HG02938 (cell line): ENCODE data around the gene E2F7.
"Not testable (repeated sequence)": the region's sequence is repeated elsewhere in the genome, so short reads cannot be mapped to it uniquely, and the experiment has no call there.

Source experiments
- ATAC-seq: cut with Tn5 transposase; IDR thresholded peaks from one replicate; pipeline ENCODE4 v1.9.1; 2021; ENCODE audit warnings: mild to moderate bottlenecking, moderate library complexity; ENCODE audit not compliant: unreplicated experiment

Gene E2F7

GRCh38 chr12:77065361-77066204 lies at the start of gene E2F7:
Gene E2F7, minus strand, starts transcription at chr12:77065569. Its CDS starts 934 bp downstream, at chr12:77064635.
- ATAC-seq, result peak; percentile 59

DNA sequence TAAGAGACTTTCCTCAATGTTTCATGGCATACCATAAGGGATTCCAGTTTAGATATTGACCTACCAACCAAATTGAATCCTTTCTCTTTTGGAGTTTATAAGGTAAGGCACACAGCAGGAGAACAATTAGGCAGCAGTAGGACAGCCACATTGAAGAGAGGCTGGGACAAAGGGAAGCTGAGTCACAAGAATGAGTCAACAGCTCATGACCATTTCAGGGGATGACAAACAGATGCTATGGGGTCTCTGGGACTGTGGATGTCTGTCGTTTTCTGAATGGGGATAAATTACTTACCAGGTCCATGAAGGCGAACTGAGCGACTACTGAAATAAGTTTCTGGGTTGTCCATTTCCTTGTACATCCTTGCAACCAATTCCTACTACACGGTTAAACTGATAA lies 48.6 kb upstream of the E2F7 start:
- ATAC-seq, result no peak

- no peak for ATAC-seq
These were observed 43.3 kb upstream of the E2F7 start for GRCh38 chr12:77108707-77109106.

GRCh38 chr12:77107121-77107520 lies 41.8 kb upstream of the E2F7 start:
- ATAC-seq, result no peak

- ATAC-seq, result no peak
These were observed 39.4 kb upstream of the E2F7 start for GRCh38 chr12:77104792-77105191.

DNA sequence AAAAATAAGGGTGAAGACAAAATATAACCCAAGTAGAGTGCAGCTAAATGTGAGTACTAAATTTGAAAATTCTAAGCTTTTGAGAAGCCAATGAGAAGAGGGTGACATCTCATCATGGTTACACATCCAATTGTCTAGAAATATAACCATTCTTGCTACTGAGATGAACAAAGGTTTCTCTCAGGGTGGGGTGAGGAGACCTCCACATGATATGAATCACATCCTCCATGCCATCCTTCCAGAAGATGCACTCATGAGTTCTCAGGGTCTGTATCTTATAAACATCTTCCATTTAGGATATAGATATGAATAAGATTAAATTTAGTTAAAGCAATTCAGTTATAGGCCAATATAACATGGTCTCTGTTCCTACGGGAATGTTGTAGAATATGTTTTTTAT lies 38.9 kb upstream of the E2F7 start:
- ATAC-seq, result no peak

GRCh38 chr12:77102691-77103090 lies 37.3 kb upstream of the E2F7 start:
- no peak for ATAC-seq

DNA sequence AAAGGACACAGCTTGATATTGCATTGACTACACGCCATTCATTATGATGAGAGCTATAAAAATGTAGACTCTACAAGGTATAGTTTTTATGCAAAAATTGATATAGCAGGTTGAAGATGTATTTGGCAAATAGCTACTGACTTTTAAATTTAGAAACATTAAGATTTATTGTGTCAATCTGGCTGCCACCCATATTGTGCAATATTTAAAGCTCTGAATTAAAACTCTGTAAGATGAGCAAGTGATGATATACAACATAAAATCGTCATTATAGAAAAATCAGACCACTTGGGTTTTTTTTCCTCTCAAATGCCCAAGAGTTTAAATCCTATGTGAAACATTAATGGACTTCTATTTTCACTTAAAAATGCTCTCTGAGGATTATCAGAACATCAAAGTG lies 36.8 kb upstream of the E2F7 start:
- ATAC-seq, result no peak

DNA sequence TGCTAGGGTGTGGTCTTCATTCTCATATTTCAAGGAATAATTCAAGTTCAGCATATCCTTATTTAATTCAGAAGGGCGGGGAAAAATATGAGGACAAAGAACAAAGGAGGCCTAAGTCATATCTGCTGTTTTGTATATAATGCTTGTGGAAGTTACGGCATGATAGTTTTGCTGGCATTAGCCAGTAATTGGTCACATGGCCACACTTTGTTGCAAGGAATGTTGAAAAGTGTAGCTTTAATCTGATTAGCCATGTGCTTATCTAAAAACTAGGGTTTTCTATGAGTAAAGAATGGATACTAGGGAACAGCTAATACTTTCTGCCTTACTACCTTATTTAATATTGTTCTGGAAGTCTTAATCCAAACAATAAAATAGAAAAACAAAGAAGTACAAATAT lies 34.4 kb upstream of the E2F7 start:
- no peak for ATAC-seq

DNA sequence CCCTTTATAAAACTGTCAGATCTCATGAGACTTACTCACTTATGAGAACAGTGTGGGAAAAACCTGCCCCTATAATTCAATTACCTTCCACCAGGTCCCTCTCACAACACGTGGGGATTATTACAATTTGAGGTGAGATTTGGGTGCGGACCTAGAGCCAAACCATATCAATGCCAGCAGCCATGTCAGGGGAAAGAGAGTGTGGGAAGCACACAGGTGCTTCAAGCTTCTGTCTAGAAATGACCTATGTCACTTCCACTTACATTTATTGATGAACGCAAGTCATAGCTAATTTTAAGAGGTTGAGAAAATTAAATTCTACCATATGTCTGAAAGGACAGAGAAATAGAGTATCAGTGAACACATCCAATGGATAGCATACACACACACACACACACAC lies 32.5 kb upstream of the E2F7 start:
- no peak for ATAC-seq

- not testable (repeated sequence) for ATAC-seq
These were observed 26.9 kb upstream of the E2F7 start for GRCh38 chr12:77092227-77092626.

GRCh38 chr12:77089686-77090220 lies 24.4 kb upstream of the E2F7 start:
- no peak for ATAC-seq

DNA sequence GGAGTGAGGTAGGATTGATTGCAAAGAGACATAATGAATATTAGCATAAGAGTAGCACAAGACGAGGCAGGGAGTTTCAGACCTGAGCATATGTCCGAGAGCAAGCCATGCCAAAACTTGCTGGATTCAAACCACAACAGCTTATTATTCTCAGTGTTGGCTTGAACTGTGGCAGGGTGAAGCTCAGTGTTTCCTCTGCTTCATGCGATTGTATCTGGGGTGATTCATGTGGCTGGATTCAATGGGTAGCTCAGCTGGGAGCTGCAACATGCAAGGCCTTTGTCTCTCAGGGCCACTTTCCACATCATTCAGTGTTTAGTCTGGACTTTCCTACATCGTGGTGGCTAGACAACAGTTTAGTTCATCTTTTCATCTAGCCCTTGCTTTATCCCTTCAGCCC lies 22.1 kb upstream of the E2F7 start:
- ATAC-seq, result no peak

DNA sequence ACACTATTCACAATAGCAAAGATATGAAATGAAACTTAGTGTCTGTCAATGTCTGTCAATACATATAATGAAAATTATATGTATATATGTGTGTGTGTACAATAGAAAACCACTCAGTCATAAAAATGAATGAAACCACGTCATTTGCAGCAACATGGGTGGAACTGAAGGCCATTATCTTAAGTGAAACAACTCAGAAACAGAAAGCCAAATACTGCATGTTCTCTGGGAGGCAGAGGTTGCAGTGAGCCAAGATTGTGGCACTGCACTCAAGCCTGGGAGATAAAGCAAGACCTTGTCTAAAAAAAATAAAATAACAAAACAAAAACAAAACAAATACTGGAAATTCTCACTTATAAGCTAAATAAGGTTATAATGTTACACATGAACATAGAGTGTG lies 16.7 kb upstream of the E2F7 start:
- no peak for ATAC-seq

GRCh38 chr12:77079631-77080030 lies 14.3 kb upstream of the E2F7 start:
- no peak for ATAC-seq

DNA sequence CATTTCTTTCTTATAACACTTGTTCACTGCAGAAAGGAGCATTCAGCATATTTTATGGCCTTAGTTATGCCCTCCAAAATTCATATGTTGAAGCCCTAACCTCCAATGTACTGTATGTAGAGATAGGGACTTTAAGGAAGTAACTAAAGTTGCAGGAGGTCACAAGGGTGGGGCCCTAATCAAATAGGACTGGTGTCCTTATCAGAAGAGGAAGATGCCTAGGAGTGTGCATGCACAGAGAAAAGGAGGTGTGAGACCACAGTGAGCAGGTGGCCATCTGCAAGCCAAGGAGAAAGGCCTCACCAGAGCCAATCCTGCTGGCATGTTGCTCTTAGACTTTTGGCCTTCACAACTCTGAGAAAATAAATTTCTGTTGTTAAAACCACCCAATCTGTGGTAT lies 12.9 kb upstream of the E2F7 start:
- no peak for ATAC-seq

- no peak for ATAC-seq
These were observed 11.5 kb upstream of the E2F7 start for GRCh38 chr12:77076886-77077285.

DNA sequence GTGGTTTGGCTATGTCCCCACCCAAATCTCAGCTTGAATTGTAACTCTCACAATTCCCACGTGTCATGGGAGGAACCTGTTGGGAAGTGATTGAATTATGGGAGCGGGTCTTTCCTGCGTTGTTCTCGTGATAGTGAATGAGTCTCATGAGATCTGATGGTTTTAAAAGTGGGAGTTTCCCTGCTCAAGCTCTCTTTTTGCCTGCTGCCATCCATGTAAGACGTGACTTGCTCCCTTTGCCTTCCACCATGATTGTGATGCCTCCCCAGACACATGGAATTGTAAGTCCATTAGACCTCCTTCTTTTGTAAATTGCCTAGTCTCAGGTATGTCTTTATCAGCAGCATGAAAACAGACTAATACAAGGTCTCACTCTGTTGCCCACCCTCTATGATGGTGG lies 8.5 kb upstream of the E2F7 start:
- not testable (repeated sequence) for ATAC-seq

GRCh38 chr12:77072833-77073495 lies 7.6 kb upstream of the E2F7 start:
- no peak for ATAC-seq

DNA sequence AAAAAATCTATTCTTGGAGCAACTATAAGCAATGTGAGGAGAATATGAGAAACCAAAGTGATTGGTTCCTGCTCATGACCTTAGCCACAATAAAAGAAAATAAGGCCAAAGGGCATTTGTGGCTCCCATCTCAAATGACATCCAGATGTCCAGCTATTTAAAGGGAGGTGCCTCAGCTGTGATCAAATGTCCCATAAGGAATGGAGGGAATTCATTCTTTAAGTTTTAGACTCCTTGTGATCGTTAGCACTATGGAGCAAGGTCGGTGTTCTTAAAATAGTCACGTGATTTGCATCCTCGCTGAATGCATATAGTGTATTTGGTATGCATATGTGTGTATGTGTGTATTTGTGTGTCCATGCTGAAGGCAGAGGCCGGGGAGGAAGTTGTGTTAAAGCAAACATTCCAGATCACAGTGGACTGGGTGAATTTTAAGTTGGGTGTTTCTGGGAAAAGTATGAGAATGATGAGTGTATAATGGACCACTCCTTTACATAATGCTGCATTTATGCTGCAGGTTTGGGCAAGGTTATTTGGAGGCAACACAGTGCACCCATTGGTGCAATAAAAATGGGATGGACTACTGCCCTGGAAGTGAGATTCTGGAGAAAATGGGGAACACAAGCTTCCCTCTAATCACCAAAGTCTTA lies 5.6 kb upstream of the E2F7 start:
- peak; percentile 18 for ATAC-seq

DNA sequence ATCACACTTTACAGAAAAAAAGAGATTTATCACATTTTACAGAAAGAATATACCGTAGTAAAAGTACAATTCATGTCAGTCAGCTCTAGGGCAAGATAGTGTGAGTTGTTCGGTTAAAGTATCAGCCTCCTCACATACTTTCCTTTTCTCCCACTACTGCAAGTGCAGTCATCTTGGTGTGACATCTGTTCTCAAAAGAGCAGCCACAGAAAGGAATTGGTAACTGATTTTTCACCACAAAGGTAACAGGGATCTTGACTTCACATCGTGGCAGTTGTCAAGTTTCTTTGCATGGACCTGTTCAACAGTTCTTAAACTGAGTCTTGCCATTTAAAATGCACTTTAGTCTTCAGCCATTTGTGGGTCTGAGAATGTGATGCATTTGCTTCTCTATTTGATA lies 5.0 kb upstream of the E2F7 start:
- ATAC-seq, result peak; percentile 85

- peak; percentile 10 for ATAC-seq
These were observed 441 bp downstream of the E2F7 start for GRCh38 chr12:77064896-77065360.
